NCI-H82 treated with DMSO at 0.1 percent for 48 hours (cell line): ENCODE data around the gene RPA3.

Experiments
- DNase-seq: peaks from one replicate; lab custom pipeline; 2025; ENCODE audit not compliant: unreplicated experiment; lab: John Stamatoyannopoulos, UW

RPA3 gene

GRCh38 chr7:7718492-7718891 is at the start of gene RPA3:
RPA3 (minus strand) TSS chr7:7718607; CDS start chr7:7640418, 78,189 bp downstream.
- DNase-seq = no peak

- DNase-seq = no peak
Measured at GRCh38 chr7:7766671-7767070, 48.3 kb upstream of the RPA3 start.

- no peak for DNase-seq
Measured at GRCh38 chr7:7765422-7765821, 47.0 kb upstream of the RPA3 start.

GRCh38 chr7:7764520-7765396 is 46.4 kb upstream of the RPA3 start:
- no peak for DNase-seq

GRCh38 chr7:7761974-7762779 is 43.8 kb upstream of the RPA3 start:
- no peak for DNase-seq

- DNase-seq = no peak
Measured at GRCh38 chr7:7761340-7761973, 43.0 kb upstream of the RPA3 start.

GRCh38 chr7:7757576-7757975 is 39.2 kb upstream of the RPA3 start:
- DNase-seq = no peak

GRCh38 chr7:7756577-7756976 is 38.2 kb upstream of the RPA3 start:
- no peak for DNase-seq

GRCh38 chr7:7751243-7752092 is 33.1 kb upstream of the RPA3 start:
- DNase-seq = no peak

GRCh38 chr7:7750571-7751242 is 32.3 kb upstream of the RPA3 start:
- no peak for DNase-seq

- no peak for DNase-seq
Measured at GRCh38 chr7:7746458-7746857, 28.1 kb upstream of the RPA3 start.

GRCh38 chr7:7745966-7746365 is 27.6 kb upstream of the RPA3 start:
- no peak for DNase-seq

GRCh38 chr7:7745258-7745657 is 26.9 kb upstream of the RPA3 start:
- DNase-seq = no peak

- no peak for DNase-seq
Measured at GRCh38 chr7:7742223-7742622, 23.8 kb upstream of the RPA3 start.

GRCh38 chr7:7740037-7740355 is 21.6 kb upstream of the RPA3 start:
- no peak for DNase-seq

GRCh38 chr7:7739204-7740036 is 21.0 kb upstream of the RPA3 start:
- no peak for DNase-seq

GRCh38 chr7:7738622-7739021 is 20.2 kb upstream of the RPA3 start:
- DNase-seq = no peak

GRCh38 chr7:7738177-7738576 is 19.8 kb upstream of the RPA3 start:
- DNase-seq = no peak

- no peak for DNase-seq
Measured at GRCh38 chr7:7737674-7738073, 19.3 kb upstream of the RPA3 start.
